ENCODE results near the gene NEK4.
A peak's percentile ranks its signal among the peaks of the same experiment; 100 is the strongest.

Gene NEK4

DNA sequence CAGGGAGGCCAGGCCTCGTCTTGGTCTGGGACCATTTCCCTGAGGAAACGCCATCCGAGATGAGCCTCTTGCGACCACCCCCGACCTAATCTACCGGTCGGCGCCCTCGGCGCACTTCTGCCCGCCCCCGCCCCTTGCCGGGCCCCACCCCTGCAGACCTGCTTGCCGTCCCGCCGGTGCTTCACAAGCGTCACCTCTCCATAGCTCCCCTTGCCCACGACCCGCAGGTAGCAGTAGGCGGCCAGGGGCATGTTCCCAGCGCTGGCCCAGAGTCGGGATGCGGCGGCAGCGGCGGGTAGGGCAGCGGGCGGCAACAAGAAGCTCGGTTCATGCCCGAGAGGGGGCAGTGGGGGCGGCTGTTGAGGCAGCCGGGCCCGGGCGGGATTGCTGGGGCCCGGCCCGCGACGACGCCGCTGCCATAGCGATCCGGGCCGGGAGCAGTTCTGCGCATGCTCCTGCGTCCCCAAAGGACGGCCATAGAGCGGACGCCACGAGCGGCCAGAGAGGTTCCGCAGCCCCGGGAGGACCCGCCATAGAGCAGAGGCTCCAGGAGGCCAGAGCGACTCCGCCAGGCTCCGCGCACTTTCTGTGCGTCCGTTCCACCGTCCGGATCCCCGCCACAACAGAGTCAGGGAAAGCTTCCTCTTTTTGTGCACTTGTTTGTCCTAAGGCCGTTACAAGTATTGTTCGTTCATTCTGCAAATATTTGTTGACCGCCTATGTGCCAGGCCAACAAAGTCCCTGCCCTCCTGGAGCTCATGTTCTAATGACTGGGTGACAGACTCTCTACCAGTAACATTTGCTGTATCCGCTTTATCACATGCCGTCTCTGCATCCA is at the start of gene NEK4:
NEK4 (minus strand) TSS at position 445 of the 838 bp plus-strand sequence; CDS start at position 251, 194 bp downstream.
- Histone ChIP-seq H3K9me3 (ENCODE audit: control insufficient read depth, insufficient read depth, low read depth, low read length) (no peaks in the 10 kb centered on the region), H3K4me3 (ENCODE audit: low read depth, low read length) (peak within 1 kb of the TSS; percentile 94), H3K4me1 (ENCODE audit: control insufficient read depth, insufficient read depth, low read length) (peaks cover 3% of the 10 kb centered on the region; the same call in 1 of the 2 replicates), H3K27ac (ENCODE audit: extremely low read depth, low read depth, low read length) (peak within 1 kb of the TSS; percentile 72), H3K36me3 (ENCODE audit: control insufficient read depth in 2 of 2, insufficient read depth in 1 of 2, low read length in 2 of 2) (peaks cover 4 to 27% of the 10 kb centered on the region in 2 experiments)
- ChIA-PET CTCF (interaction anchor here (0.6 to 1.7 kb wide), 5 partner anchors 9 to 306 kb away, joined by 3 to 4 read pairs (median 3); no protein-coding TSS in a partner anchor), POLR2A (interaction anchor here (0.6 to 1.5 kb wide), 10 partner anchors 9 to 235 kb away, joined by 3 to 10 read pairs (median 4); partner anchors contain the start of genes GLT8D1, SPCS1 and UQCC5)
- TF ChIP-seq, protein P1, sequence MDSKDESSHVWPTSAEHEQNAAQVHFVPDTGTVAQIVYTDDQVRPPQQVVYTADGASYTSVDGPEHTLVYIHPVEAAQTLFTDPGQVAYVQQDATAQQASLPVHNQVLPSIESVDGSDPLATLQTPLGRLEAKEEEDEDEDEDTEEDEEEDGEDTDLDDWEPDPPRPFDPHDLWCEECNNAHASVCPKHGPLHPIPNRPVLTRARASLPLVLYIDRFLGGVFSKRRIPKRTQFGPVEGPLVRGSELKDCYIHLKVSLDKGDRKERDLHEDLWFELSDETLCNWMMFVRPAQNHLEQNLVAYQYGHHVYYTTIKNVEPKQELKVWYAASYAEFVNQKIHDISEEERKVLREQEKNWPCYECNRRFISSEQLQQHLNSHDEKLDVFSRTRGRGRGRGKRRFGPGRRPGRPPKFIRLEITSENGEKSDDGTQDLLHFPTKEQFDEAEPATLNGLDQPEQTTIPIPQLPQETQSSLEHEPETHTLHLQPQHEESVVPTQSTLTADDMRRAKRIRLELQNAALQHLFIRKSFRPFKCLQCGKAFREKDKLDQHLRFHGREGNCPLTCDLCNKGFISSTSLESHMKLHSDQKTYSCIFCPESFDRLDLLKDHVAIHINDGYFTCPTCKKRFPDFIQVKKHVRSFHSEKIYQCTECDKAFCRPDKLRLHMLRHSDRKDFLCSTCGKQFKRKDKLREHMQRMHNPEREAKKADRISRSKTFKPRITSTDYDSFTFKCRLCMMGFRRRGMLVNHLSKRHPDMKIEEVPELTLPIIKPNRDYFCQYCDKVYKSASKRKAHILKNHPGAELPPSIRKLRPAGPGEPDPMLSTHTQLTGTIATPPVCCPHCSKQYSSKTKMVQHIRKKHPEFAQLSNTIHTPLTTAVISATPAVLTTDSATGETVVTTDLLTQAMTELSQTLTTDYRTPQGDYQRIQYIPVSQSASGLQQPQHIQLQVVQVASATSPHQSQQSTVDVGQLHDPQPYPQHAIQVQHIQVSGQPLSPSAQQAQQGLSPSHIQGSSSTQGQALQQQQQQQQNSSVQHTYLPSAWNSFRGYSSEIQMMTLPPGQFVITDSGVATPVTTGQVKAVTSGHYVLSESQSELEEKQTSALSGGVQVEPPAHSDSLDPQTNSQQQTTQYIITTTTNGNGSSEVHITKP (tag by site-specific recombination; IDR thresholded peaks at IDR 0.05), result no peak
- no peak for TF ChIP-seq ZBTB7A (tag by site-specific recombination; IDR thresholded peaks at IDR 0.05; ENCODE audit: low read depth)
- no peak for TF ChIP-seq HOXA7 (CRISPR knock-in tag; IDR thresholded peaks at IDR 0.05; ENCODE audit: borderline replicate concordance)
- TF ChIP-seq ZNF350 (tag by site-specific recombination; IDR thresholded peaks at IDR 0.05), result no peak
- TF ChIP-seq, protein P2, sequence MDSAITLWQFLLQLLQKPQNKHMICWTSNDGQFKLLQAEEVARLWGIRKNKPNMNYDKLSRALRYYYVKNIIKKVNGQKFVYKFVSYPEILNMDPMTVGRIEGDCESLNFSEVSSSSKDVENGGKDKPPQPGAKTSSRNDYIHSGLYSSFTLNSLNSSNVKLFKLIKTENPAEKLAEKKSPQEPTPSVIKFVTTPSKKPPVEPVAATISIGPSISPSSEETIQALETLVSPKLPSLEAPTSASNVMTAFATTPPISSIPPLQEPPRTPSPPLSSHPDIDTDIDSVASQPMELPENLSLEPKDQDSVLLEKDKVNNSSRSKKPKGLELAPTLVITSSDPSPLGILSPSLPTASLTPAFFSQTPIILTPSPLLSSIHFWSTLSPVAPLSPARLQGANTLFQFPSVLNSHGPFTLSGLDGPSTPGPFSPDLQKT (IDR thresholded peaks at IDR 0.05; ENCODE audit: borderline replicate concordance, low read depth, low read length), result no peak
- TF ChIP-seq ZNF341 (tag by site-specific recombination; IDR thresholded peaks at IDR 0.05; ENCODE audit: low read depth), result peak; percentile 94
- TF ChIP-seq GLI2 (tag by site-specific recombination; IDR thresholded peaks at IDR 0.05; ENCODE audit: borderline replicate concordance, low read depth), result no peak
- TF ChIP-seq ZNF302 (tag by site-specific recombination; IDR thresholded peaks at IDR 0.05; ENCODE audit: low read depth), result no peak
- peak; percentile 59 for TF ChIP-seq KLF9 (tag by site-specific recombination; IDR thresholded peaks at IDR 0.05; ENCODE audit: low read depth)
- no peak for TF ChIP-seq ZNF626 (tag by site-specific recombination; IDR thresholded peaks at IDR 0.05)
- no peak for TF ChIP-seq PRDM4 (tag by site-specific recombination; IDR thresholded peaks at IDR 0.05)
- no peak for TF ChIP-seq PBX3 (CRISPR knock-in tag; IDR thresholded peaks at IDR 0.05)
- TF ChIP-seq ZNF174 (tag by site-specific recombination; IDR thresholded peaks at IDR 0.05), result no peak
- no peak for TF ChIP-seq ZNF670 (tag by site-specific recombination; IDR thresholded peaks at IDR 0.05; ENCODE audit: low read depth)
- no peak for TF ChIP-seq ZNF423 (tag by site-specific recombination; IDR thresholded peaks at IDR 0.05)
- no peak for TF ChIP-seq ZNF169 (tag by site-specific recombination; IDR thresholded peaks at IDR 0.05)
- no peak for TF ChIP-seq GFI1B (tag by site-specific recombination; IDR thresholded peaks at IDR 0.05)
- peak; percentile 54 for TF ChIP-seq ZEB2 (tag by site-specific recombination; IDR thresholded peaks at IDR 0.05)
- peak; percentile 25; the same call in 1 of the 2 replicates for TF ChIP-seq KLF8 (tag by site-specific recombination; IDR thresholded peaks at IDR 0.05)
- peak; percentile 72 for TF ChIP-seq ZBTB17 (tag by site-specific recombination; IDR thresholded peaks at IDR 0.05)
- TF ChIP-seq ZNF580 (tag by site-specific recombination; IDR thresholded peaks at IDR 0.05), result no peak; the same call in 1 of the 2 replicates
- TF ChIP-seq ZSCAN23 (tag by site-specific recombination; IDR thresholded peaks at IDR 0.05), result no peak
- no peak for TF ChIP-seq ZNF274 (IDR thresholded peaks at IDR 0.05; ENCODE audit: low read length)
- TF ChIP-seq ZNF274 (tag by site-specific recombination; IDR thresholded peaks at IDR 0.05; ENCODE audit: borderline replicate concordance), result no peak
- TF ChIP-seq ZNF521 (tag by site-specific recombination; IDR thresholded peaks at IDR 0.05), result no peak
- TF ChIP-seq HOXD13 (CRISPR knock-in tag; IDR thresholded peaks at IDR 0.05; ENCODE audit: borderline replicate concordance), result no peak
- TF ChIP-seq ZNF76 (tag by site-specific recombination; IDR thresholded peaks at IDR 0.05; ENCODE audit: borderline replicate concordance, low read depth), result no peak
- TF ChIP-seq GLIS2 (tag by site-specific recombination; IDR thresholded peaks at IDR 0.05), result peak; percentile 57; the same call in 1 of the 2 replicates
- no peak for TF ChIP-seq ZNF266 (tag by site-specific recombination; IDR thresholded peaks at IDR 0.05; ENCODE audit: low read depth)
- no peak for TF ChIP-seq ZNF473 (tag by site-specific recombination; IDR thresholded peaks at IDR 0.05)
